GM18951 (cell line): ENCODE results near the gene TMIGD2.
"Not testable (repeated sequence)": the region's sequence is repeated elsewhere in the genome, so short reads cannot be mapped to it uniquely, and the experiment has no call there.

Source experiments
- POLR2A ChIP-seq: IDR thresholded peaks from 4 replicates; pipeline ENCODE4 v1.6.1; 2011; ENCODE audit warnings: mild to moderate bottlenecking; ENCODE audit not compliant: insufficient read length, insufficient read depth; ENCODE audit errors: extremely low read depth
- in situ Hi-C: fragments of 300-500 bp; cut with MboI; formaldehyde crosslinking; loops from one replicate; pipeline ENCODE4 v1.12.0; 2022; ENCODE audit warnings: low sequenced_read_pairs, mixed read lengths, inconsistent platforms; ENCODE audit not compliant: unreplicated experiment

Gene TMIGD2

GRCh38 chr19:4246767-4247593 is 55.2 kb downstream of the TMIGD2 start, which contains the start of gene YJU2:
Gene YJU2 (plus strand): TSS chr19:4247080. CDS start chr19:4247147, 67 bp downstream.
- TF ChIP-seq POLR2A, result peak; percentile 66
- in situ Hi-C loops, result no loop called here

GRCh38 chr19:4245938-4246337 is 56.3 kb downstream of the TMIGD2 start:
- in situ Hi-C loops, result not testable (repeated sequence)
